ENCODE measurements around the gene TIMD4.
A peak's percentile ranks its signal among the peaks of the same experiment; 100 is the strongest.
"Not testable (repeated sequence)": the region's sequence is repeated elsewhere in the genome, so short reads cannot be mapped to it uniquely, and the experiment has no call there.

TIMD4 gene

DNA sequence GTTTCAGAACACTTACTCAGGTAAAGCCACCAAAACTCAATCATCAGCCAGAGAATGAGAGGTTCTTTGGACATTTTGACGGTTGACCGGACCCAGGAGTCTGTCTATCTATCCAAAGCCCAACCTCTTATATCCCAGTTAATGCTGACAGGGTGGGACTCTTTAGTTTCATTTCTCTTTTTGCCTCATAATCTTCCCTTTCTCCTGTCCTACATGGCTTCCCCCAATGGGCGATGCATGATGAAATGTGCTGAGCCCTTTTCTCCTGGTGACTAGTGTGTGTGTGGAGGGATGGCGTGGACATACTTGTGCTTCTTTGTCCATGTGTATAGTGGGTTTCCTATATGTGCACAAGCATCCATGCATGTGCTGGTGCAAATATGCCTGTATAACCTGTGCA lies at the start of gene TIMD4:
Gene TIMD4, minus strand, starts transcription at position 102 of the 400 bp plus-strand sequence. Its CDS starts 28 bp downstream, at position 74.
- DNase-seq (ENCODE audit: low read depth in 2 of 2) = no peak

DNA sequence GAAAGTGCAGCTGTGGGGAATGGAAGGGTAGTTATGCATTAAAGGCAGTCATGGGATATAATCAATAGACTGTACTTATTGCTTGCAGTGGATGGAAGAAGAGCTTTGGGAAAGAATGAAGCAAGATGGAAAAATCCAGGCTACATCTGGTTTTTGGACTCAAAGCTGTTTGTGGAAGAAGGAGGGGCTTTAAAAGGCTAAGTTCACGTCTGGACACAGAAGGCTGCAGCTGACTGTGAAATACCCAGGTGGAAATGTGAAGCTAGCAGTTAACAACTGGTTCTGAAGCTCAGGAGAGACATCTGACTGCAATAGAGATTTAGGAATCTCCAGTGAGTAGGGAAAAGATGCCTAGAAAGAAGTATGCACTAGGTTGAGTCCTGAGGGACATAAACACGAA lies 43.2 kb upstream of the TIMD4 start:
- no peak for DNase-seq (ENCODE audit: low read depth in 2 of 2)

GRCh38 chr5:157004893-157005551 lies 42.0 kb upstream of the TIMD4 start:
- no peak for DNase-seq (ENCODE audit: low read depth in 2 of 2)

DNA sequence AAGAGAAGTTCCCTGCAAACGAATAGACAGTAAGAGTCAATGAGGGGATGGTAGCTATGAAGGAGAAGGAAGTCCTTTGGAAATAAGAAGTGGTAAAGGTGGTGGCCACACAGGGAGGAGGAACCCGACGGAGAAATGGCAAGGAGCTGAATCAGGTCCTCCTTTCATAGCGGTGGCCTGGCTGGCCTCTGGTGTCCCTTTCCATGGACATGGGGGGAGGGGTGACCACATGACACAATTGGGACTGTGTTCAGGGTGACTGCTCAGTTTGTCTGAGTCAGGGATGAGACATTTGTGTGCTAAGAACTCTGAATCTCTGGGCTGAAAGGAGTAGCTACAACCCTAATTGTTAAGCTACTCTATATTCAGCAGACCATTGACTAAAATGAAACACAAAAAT lies 28.7 kb upstream of the TIMD4 start:
- DNase-seq (ENCODE audit: low read depth in 2 of 2) = no peak

DNA sequence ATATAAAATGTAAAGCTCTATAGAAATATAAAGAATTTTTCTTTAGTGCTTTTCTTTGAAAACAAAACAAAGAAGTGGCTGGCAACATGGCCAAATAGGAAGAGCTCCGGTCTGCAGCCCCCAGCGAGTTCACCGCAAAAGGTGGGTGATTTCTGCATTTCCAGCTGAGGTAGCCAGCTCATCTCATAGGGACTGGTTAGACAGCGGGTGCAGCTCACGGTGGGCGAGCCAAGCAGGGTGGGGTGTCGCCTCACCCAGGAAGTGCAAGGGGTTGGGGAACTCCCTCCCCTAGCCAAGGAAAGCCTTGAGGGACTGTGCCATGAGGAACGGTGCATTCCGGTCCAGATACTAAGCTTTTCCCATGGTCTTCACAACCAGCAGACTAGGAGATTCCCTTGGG lies 21.0 kb upstream of the TIMD4 start:
- no peak for DNase-seq (ENCODE audit: low read depth in 2 of 2)

DNA sequence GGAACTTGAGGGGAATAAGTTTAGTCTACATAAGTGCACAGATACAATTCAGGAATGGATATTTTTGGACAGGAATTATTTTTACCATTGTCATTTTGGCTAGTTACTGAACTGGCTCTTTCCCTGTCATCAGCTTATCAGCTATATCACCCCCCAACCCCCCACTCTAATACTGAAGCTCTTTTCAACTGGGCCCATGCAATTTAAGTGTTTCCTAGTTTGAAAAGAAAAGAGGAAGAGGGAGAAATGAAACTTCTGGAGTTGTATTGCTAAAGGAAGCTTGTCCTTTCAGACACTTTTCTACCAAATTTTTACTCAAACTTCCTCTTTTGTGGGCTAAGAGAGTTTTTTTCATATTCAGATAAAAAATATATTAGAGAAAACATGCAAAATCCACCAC lies 18.5 kb upstream of the TIMD4 start:
- DNase-seq (ENCODE audit: low read depth in 2 of 2) = no peak

GRCh38 chr5:156974328-156974727 lies 11.3 kb upstream of the TIMD4 start:
- DNase-seq (ENCODE audit: low read depth in 2 of 2) = no peak

GRCh38 chr5:156971848-156972525 lies 9.0 kb upstream of the TIMD4 start:
- no peak for DNase-seq (ENCODE audit: low read depth in 2 of 2)

DNA sequence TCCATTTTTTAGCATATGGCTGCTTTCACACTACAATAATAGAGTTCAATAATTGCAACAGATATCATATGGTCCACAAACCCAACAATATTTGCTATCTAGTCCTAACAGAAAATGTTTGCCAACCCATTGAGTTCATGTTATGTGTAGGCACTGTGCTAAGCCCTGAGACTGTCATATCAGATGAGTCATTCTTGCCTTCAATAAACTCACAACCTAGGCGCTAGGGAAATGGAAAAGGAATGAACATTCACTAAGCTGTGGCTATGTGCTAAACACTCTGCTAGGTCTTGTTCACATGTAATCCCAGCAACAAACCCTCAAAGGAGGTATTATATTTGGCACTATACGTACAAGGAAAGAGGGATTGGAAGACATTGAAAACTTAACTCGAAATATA lies 8.4 kb upstream of the TIMD4 start:
- no peak for DNase-seq (ENCODE audit: low read depth in 2 of 2)

- not testable (repeated sequence) for DNase-seq (ENCODE audit: low read depth in 2 of 2)
These were observed 4.4 kb upstream of the TIMD4 start for GRCh38 chr5:156967386-156967785.

DNA sequence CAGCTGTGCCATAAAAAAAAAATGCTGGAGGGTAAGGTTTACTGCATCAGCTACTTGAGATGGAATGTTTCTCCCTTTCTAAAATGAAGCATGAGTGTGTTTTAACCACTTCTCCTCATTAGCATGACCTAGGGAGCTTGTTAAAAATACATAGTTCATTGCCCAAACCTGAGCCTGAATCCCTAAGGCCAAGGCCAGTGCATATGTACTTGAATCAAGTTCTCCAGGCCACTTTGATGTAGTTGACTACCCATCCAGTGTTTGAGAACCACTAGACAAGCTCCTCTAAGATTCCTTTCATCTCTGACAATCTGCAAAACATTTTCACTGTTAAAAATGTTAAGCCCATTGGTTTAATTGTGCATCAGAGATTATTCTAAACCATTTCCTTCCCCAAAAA lies 6.7 kb downstream of the TIMD4 start:
- DNase-seq (ENCODE audit: low read depth in 2 of 2) = no peak

DNA sequence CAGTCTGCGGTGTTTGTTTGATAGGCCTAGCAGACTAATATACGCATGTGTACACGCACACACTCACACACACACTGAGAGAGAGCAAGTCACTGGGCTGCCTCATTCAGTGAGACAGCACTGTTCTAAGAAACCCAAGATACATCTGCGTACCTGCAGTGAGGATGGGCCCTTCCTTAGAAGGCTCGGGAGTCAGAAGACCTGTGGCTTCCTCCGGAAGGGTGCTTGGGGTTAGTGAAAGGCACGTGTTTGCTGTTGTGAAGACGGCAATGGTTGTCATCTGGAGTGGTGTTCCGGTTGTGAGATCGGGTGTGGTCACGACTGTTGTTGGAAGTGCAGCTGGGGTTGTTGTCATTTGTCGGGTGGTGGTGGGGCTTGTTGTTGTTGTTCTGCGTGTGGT lies 11.7 kb downstream of the TIMD4 start:
- DNase-seq (ENCODE audit: low read depth in 2 of 2) = no peak

DNA sequence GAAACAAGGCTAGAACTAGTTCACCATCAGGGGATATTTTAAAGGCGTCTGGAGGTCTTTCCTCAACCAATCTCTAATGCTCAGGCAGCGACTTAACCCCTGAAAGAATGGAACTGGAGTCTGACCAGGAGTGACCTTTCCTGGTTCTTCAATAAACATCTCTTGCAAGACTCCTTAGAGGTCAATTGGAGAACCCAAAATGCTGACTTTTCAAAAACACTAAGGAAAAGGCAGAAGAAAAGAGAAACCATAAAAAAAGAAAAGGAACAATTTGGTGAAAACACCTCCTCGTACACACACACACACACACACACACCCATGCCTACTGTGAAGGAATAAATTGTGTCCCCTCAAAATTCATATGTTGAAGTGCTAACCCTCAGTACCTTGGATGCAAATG lies 12.3 kb downstream of the TIMD4 start:
- DNase-seq (ENCODE audit: low read depth in 2 of 2) = no peak

DNA sequence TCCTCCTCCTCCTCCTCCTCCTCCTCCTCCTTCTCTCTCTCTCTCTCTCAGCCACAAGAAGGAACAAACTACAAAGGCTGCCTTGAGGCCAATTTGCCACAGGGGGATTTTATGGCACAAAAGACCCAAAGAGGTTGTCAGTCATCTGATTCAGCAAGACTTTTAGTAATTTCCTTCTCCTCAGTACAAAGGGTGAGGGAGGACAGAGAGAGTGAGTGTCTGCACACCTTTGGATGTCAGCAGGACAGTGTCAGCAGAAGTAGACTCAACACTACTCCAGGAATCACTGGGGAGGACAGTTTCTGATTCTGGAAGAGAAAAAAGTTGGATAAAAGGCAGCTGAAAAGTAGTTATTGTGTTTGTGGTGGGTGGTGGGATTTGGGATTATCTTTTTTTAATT lies 13.6 kb downstream of the TIMD4 start:
- no peak for DNase-seq (ENCODE audit: low read depth in 2 of 2)

DNA sequence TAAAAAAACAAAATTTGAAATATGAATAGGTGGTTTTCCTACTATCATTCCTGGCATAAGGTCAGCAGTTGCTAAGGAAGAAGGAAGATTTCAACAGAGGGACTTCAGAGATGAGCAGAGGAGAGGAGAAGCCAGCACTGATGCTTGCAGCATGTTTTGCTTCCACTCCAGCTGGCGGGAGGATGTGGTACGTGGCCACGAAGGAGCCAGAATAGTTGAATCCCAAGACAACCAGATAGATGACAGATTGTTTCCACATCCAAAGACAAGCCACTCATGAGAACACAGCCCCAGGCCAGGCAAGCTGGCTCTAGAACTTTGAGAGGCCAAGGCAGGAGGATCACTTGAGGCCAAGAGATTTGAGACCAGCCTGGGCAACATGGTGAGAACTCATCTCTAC lies 15.1 kb downstream of the TIMD4 start:
- DNase-seq (ENCODE audit: low read depth in 2 of 2) = no peak

DNA sequence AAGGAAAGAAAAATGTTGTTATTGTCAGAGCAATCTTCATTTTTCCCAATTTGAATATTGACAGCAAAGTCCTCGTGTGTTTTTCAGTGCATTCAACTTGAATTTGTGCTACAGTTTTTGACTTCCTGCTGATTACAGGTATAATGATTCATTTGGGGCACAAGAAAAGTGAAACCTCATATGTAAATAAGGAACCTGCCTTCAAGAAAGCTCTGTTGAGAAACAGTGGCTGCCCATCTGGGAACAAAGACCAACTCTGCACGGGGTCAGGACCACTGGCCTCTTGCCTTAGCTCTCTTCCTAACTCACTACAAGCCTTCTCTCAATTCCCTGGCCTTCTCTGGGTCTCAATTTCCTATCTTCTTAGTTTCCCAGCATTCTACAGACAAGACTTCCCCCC lies 21.0 kb downstream of the TIMD4 start:
- DNase-seq (ENCODE audit: low read depth in 2 of 2) = no peak

- not testable (repeated sequence) for DNase-seq (ENCODE audit: low read depth in 2 of 2)
These were observed 22.6 kb downstream of the TIMD4 start for GRCh38 chr5:156940462-156940861.

GRCh38 chr5:156936972-156937371 lies 26.1 kb downstream of the TIMD4 start:
- no peak for DNase-seq (ENCODE audit: low read depth in 2 of 2)

DNA sequence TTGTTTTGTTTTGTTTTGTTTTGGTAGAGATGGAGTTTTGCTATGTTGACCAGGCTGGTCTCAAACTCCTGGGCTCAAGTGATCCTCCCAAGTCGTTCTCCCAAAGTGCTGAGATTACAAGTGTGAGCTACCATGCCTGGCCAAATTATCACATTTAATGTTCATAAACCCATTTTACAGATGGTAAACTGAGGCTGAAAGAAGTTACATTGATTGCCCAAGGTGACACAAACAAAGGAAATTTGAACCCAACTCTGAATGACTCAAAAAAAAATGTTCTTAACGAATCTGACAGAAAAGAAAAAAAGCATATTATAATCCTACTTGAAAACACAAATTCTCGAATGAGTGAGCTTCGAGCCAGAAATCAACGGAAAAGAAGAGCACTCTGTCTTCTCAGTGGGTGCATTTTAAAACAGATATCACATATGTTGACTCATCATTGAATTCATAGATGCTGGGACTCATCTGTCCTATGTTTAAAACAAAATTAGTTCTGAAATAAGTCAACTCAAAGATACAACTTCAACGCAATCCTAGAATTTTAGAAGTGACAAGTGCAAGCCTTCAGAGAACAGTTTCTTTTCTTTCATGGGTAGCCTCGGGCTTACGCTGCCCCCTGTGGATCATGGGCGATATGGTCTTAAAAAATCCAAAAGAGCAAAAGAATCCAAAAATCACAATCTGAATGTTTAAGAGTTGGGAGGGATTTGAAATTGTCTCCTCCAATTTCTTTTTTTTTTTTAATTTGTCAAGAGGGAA lies 28.4 kb downstream of the TIMD4 start:
- DNase-seq (ENCODE audit: low read depth in 2 of 2) = peak in 1 of 2 donors; percentile 22

- no peak for DNase-seq (ENCODE audit: low read depth in 2 of 2)
These were observed 33.6 kb downstream of the TIMD4 start for GRCh38 chr5:156929366-156929948.

GRCh38 chr5:156927545-156927944 lies 35.5 kb downstream of the TIMD4 start:
- no peak for DNase-seq (ENCODE audit: low read depth in 2 of 2)

GRCh38 chr5:156925767-156926166 lies 37.3 kb downstream of the TIMD4 start:
- not testable (repeated sequence) for DNase-seq (ENCODE audit: low read depth in 2 of 2)

All from stimulated activated CD4-positive, alpha-beta T cell treated with anti-CD3 and anti-CD28 coated beads, Interleukin-1b, Interleukin-23, amount 100 ng/mL, for 1 hour (primary cell).